GM12801 (cell line): ENCODE data around the gene EBLN2.

Experiments used
- CTCF ChIP-seq: IDR thresholded peaks from one replicate; pipeline ENCODE4 v1.5.1; 2011; ENCODE audit warnings: control low read depth; ENCODE audit not compliant: insufficient read length; ENCODE audit errors: extremely low read depth

The EBLN2 gene

DNA sequence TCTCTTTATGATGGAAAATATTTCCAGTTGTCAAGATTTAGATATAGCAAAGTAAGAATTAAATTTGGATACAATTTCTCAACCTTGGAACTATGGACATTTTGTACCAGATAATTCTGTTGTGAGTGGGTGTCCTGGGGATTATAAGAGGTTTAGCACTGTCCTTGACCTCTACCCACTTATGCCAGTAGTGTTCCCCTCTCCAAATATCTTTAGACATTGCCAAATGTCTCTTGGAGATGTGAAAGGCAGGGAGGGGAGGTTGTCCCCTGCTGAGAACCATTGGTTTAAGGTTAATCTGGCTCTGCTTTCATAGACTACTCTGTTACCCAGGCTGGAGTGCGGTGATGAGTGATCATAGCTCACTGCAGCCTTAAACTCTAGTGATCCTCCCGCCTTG is at the start of gene EBLN2:
Gene EBLN2 (plus strand): TSS at position 244 of the 400 bp plus-strand sequence. CDS start 423 bp downstream, outside the sequence.
- TF ChIP-seq CTCF: no peak

DNA sequence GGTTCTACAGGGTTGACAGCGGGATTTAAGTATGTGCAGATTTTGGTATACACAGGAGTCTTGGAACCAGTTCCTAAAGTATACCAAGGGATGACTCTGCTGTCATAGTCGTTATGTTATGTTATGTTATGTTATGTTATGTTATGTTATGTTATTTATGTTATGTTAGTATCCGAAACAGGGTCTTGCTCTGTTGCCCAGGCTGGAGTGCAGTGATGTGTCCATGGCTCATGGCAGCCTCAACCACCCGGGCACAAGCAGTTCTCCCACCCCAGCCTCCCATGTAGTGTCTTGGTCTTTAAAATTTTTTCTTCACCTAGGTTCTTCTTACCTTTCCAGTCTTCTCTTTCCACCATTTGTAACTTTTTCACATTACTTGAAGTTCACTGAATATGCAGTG is 43.2 kb upstream of the EBLN2 start:
- TF ChIP-seq CTCF: no peak

GRCh38 chr3:73018790-73019441 is 42.5 kb upstream of the EBLN2 start:
- no peak for TF ChIP-seq CTCF

- no peak for TF ChIP-seq CTCF
Measured at GRCh38 chr3:73021301-73021835, 40.1 kb upstream of the EBLN2 start.

- TF ChIP-seq CTCF: no peak
Measured at GRCh38 chr3:73024836-73025235, 36.6 kb upstream of the EBLN2 start.

DNA sequence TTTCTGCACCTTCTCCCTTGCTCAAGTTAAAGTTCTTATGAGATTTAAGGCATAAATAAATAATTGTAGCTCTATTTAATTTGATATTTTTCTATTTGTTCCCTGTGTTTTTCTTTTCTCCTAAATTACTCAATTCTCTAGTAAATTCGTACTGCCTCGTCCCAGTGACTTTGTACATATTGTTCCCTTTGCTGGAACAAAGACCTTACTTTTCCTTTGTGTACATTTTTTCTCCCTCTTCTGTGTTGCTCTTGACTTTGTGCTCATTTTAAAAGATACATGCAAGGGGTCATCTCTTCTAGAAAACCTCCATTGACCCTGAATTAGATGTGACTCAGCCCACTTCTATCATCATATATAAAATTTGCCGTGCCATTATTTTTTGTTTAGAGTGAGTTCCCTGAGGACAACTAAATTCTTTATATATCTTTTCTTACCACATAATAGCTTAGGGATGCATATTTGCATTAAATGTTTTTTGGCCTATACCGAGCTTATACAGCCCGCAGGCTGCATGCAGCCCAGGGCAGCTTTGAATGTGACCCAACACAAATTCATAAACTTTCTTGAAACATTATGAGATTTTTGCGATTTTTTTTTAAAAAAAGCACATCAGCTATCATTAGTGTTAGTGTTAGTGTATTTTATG is 35.2 kb upstream of the EBLN2 start:
- TF ChIP-seq CTCF: no peak

GRCh38 chr3:73026760-73027113 is 34.7 kb upstream of the EBLN2 start:
- no peak for TF ChIP-seq CTCF
